ENCODE measurements around the gene ADH1A. TPM values are rescaled to one million over a fixed set of nuclear protein-coding genes. Genes with fewer than 3 reads are reported as not detected.
"Not testable (repeated sequence)": the region's sequence is repeated elsewhere in the genome, so short reads cannot be mapped to it uniquely, and the experiment has no call there.

The ADH1A gene
- total RNA-seq, 2 donors from 2014 or later = not detected

DNA sequence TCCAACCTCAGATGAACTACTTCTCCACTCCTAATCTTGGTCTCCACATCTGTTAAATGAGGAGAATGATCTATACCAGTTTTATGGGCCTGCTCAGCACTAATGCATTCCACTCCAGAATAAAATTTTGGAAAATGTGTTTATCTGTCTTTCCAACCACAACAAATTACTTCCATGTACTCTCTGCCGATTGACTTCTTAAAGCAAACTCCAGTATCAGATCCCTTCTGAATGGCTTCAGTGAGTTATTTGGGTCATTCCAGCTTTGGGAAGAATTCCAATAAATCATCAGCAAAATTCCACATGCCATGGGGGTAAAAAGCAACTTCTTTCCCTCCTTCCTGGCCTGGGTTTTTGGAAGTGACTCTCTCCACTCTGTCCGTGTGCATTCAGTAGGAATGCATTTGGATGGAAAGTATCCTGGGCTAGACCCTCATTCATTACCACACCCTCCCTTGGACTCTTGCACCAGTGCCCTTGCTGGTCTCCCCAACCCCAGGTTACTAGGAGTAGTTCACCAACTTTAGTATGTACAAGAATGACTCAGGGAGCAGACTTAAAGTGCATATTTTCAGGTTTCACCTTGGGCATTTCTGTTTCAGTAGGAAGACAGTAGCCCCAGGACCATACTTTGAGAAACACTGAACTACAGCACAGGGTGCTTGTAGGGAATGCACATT lies 56.3 kb downstream of the ADH1A start:
- H3K4me3 Mint-ChIP-seq = no peak overlapping the region

DNA sequence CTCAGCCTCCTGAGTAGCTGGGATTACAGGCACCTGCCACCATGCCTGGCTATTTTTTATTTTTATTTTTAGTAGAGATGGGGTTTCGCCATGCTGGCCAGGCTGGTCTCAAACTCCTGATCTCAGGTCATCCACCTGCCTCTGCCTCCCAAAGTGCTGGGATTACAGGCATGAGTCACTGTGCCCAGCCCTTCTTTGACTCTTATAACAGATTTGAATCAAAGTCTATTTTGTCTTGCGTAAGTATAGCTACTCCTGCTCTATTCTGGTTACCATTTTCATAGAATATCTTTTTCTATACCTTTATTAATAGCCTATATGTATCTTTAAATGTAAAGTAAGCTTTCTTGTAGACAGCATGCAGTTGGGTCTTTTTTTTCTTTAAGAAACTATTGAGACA lies 57.4 kb downstream of the ADH1A start:
- not testable (repeated sequence) for H3K36me3 Mint-ChIP-seq (ENCODE audit: low read depth); ATAC-seq (replicated peaks); H3K4me1 Mint-ChIP-seq; H3K4me3 Mint-ChIP-seq; H3K9me3 Mint-ChIP-seq; H3K27me3 Mint-ChIP-seq; H3K27ac Mint-ChIP-seq

More for the DNA sequence above, 56.3 kb downstream of the ADH1A start:
- ATAC-seq (replicated peaks) = no peak
- Mint-ChIP-seq H3K36me3 (ENCODE audit: low read depth) (no peaks in the 10 kb centered on the region), H3K9me3 (peaks cover 4% of the 10 kb centered on the region), H3K27ac (no peak overlapping the region), H3K4me1 (no peaks in the 10 kb centered on the region), H3K27me3 (no peaks in the 10 kb centered on the region)

DNA sequence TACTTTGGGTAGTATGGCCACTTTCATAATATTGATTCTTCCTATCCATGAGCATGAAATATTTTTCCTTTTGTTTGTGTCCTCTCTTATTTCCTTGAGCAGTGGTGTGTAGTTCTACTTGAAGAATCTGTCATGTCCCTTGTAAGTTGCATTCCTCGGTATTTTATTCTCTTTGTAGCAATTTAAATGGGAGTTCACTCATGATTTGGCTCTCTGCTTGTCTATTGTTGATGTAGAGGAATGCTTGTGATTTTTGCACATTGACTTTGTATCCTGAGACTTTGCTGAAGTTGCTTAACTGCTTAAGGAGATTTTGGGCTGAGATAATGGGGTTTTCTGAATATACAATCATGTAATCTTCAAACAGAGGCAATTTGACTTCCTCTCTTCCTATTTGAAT lies 62.1 kb downstream of the ADH1A start:
- H3K36me3 Mint-ChIP-seq (ENCODE audit: low read depth); H3K4me1 Mint-ChIP-seq; H3K27me3 Mint-ChIP-seq; H3K9me3 Mint-ChIP-seq; H3K27ac Mint-ChIP-seq; ATAC-seq (replicated peaks); H3K4me3 Mint-ChIP-seq: not testable (repeated sequence)

DNA sequence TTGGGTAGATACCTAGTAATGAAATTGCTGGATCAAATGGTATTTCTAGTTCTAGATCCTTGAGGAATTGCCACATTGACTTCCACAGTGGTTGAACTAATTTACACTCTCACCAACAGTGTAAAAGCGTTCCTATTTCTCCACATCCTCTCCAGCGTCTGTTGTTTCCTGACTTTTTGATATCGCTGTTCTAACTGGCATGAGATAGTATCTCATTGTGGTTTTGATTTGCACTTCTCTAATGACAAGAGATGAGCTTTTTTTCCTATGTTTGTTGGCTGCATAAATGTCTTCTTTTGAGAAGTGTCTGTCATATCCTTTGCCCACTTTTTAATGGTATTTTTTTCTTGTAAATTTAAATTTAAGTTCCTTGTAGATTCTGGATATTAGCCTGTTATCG lies 63.1 kb downstream of the ADH1A start:
- H3K9me3 Mint-ChIP-seq; ATAC-seq (replicated peaks): not testable (repeated sequence)

More for the DNA sequence above, 63.1 kb downstream of the ADH1A start:
- not testable (repeated sequence) for H3K4me3 Mint-ChIP-seq; H3K4me1 Mint-ChIP-seq; H3K27ac Mint-ChIP-seq; H3K27me3 Mint-ChIP-seq; H3K36me3 Mint-ChIP-seq (ENCODE audit: low read depth)

Other genes starting within 250 kb of the ADH1A start
- 100 to 1,000 TPM in 1 of 2 donors, 10 to 100 TPM in 1; 96.4 to 114 TPM for gene ADH5, start 202.2 kb downstream of the ADH1A start, total RNA-seq
- gene ADH4, start 146.7 kb downstream of the ADH1A start, total RNA-seq = not detected
- gene ADH6, start 71.7 kb downstream of the ADH1A start, total RNA-seq = not detected
- not detected for gene ADH1B, start 30.4 kb upstream of the ADH1A start, total RNA-seq
- gene ADH1C, start 61.8 kb upstream of the ADH1A start, total RNA-seq = not detected
- not detected for gene ADH7, start 144.4 kb upstream of the ADH1A start, total RNA-seq
- not detected for gene C4orf17, start 220.0 kb upstream of the ADH1A start, total RNA-seq

Data from activated T-helper 17 cell treated with anti-CD3 and anti-CD28 coated beads, Interleukin-2, amount 50 U/mL, for 72 hours (primary cell).